Subcutaneous adipose tissue (tissue), 4 donors: ENCODE measurements around the gene CRADD. TPM values are rescaled to one million over a fixed set of nuclear protein-coding genes. Genes with fewer than 3 reads are reported as not detected.

ENCODE experiments used
- total RNA-seq, 4 donors: library from RNA; depleted of rRNA; stranded (reverse); fragments of >200 nt; gene quantifications; one replicate each; pipeline ENCODE4 v1.1.0, GENCODE V29; 2016
- TF ChIP-seq, protein P1 (sequence below): fragments of 450-650 bp; IDR thresholded peaks from one replicate; pipeline ENCODE4 v1.5.1; 2016; ENCODE audit warnings: low read depth, mild to moderate bottlenecking, control low read depth, antibody characterized with exemption, moderate library complexity

CRADD gene
- total RNA-seq, 4 donors from 2014 or later, result 22.5 to 43.7 (median 39.3) TPM

DNA sequence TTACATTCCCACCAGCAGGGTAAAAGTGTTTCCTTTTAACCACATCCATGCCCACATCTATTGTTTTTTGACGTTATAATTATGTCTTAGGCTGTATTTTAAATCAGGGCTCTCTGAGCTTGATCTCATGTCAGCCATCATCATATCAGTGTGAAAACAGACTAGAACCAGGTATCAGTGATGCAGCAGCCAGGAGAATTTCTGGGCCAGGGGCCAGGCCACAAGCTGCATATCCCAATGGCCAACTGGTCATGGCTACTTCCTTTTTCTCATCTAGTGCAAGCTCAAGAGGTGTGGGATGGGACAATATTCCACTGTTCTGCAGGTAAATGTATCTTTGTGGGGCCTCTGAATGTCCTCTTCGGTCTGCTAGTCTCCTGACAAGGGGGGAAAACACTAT lies 125.1 kb downstream of the CRADD start:
- TF ChIP-seq, protein P1, sequence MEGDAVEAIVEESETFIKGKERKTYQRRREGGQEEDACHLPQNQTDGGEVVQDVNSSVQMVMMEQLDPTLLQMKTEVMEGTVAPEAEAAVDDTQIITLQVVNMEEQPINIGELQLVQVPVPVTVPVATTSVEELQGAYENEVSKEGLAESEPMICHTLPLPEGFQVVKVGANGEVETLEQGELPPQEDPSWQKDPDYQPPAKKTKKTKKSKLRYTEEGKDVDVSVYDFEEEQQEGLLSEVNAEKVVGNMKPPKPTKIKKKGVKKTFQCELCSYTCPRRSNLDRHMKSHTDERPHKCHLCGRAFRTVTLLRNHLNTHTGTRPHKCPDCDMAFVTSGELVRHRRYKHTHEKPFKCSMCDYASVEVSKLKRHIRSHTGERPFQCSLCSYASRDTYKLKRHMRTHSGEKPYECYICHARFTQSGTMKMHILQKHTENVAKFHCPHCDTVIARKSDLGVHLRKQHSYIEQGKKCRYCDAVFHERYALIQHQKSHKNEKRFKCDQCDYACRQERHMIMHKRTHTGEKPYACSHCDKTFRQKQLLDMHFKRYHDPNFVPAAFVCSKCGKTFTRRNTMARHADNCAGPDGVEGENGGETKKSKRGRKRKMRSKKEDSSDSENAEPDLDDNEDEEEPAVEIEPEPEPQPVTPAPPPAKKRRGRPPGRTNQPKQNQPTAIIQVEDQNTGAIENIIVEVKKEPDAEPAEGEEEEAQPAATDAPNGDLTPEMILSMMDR, result no peak

DNA sequence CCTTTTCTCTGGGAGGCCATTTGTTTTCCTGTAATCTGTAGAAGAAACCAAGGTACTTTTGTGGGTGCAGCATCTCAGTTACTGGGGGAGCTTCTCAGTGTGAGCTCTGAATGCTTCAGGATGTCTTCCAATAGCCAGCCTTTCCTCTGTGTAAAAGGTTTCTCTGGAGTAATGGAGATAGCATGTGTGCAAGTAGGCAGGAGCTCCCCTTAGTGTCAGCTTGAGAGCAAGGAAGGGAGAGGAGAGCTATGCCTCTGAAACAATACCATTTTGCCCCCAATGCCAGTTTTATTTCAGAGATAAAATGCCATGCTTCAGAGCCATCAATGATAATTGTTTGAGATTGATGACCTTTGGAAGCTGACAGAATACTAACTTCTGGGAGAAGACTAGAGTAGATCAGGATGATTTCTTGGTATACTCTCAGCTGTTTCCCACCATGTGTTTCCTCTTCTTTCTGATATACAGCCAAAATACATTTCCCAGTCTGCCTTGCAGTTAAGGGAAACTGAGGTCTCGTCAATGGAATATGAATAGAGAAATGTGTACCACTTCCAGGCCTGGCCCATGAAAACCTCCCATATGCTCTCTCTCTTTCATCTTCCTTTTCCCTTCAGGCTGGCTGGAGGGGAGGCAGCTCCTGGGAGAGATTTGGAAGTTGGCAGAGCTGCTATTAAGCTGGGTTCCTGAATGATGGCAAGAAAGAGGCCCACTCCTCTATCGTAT lies 125.7 kb downstream of the CRADD start:
- TF ChIP-seq, protein P1, result no peak

DNA sequence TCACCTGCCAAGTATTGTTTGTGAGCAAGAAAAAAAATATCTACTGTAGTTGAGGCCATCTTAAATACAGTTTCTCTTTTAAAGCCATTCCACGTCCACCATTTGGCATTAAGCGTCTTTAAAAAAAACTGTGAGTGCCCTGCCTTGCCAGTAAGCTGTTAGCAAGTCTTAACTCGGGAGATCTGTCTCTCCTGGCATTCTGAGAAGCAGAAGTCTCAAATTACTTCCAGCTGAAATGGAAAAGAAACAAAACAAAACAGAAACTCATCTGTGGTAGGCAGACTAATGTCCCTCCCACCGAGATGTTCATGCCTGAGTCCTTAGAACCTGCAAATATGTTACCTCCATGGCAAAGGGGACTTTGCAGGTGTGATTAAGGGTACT lies 126.2 kb downstream of the CRADD start:
- TF ChIP-seq, protein P1, result no peak

DNA sequence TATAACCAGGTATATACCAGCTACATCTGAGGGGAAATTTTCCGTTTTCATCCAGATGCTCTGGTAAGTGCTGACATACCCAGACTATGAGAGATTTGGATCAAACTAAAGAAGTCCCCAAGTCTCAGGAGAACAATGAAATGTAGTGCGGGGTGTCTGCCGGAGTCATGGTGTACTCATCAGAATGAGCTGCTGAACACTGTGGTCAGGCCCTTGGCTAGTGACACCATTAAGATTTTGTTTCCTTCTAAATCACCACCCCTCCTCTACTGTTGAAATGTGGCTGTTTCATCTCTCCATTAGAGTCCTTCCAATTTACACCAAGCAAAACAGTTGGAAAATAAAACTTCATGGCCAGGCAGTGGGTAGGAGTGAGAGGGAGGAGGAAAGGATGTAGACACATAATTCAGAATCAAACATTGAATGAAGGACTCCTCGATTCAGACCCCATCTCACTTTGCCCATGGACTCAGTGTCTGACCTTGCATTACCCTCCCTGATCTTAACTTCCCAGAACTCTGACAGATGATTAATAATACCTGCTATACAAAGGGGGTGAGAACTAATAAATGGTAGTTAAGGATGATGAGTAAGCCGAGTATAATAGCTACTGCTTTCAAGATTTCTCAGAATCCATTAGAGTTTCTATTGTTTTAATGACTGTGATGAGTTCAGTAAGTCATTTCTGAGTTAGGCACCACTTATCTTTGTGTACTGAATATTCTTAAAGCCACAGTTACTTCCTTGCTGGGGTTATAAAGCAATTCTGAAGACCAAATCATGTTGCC lies 127.4 kb downstream of the CRADD start:
- TF ChIP-seq, protein P1, result no peak

DNA sequence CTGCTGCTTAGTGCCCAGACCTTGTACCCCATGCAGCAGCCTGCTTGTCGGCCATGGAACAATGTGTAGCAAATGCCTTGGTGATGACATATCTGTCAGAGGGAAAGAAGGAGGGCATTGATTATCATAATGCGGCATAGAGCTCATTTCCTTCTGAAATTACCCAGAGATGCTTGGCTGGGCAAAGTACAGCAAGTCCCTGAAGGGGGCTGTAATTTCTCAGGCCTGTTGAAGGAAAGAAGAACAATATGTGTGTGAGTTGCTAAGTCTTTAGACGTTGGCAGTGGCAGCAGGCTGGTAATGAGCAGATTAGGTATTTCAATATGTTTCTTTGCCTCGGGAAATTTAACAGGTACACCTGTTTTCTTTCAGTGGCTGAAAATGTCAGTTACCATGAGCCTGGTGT lies 128.6 kb downstream of the CRADD start:
- TF ChIP-seq, protein P1, result no peak

DNA sequence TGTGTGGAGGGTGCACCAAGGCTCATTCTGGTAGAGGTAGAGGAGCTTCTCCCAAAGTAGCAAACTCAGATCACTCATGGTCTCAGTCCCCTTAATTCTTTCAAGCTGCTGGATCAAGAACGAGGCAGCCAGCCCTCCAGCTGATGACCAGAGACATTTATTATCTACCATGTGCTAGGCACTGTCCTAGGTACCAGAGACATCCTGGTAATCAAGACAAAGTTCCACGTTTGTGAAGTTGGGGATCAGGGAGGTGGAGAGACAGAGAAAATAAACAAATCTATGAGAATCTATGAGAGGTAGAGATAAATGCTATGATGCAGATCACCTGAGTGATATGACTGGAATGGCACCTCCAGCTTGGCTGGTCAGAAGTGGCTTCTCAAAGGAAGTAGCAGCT lies 130.2 kb downstream of the CRADD start:
- TF ChIP-seq, protein P1, result no peak

DNA sequence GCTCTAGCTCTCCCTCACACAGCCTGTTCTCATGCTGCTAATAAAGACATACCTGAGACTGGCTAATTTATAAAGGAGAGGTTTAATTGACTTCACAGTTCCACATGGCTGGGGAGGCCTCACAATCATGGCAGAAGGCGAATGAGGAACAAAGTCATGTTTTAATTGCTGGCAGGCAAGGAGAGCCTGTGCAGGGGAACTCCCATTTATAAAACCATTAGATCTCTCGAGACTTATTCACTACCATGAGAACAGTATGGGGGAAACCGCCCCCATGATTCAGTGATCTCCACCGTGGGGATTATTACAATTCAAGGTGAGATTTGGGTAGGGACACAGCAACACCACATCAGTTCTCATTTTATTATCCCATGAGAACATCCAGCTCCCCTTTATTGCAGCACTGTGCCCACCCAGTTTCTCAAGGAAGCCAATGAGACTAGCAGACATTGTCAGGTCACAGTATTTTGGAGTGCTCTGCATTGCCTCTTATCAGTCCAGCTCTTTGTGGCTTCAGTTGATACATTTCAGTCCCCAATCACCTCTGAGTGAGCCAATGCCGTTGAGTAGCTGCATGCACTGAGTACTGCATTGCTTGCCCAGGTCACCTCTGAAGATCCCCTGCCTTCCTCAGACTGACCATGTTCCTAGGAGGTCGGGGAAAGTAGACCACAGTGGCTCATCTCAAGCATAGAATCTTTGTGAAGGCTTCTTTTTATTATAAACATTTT lies 131.2 kb downstream of the CRADD start:
- TF ChIP-seq, protein P1, result no peak
